A673 (cell line): ENCODE results near the gene AIFM2.

Experiments
- CTCF ChIP-seq: fragments of 300-800, 200-600 bp; sonication (generic); conservative IDR thresholded peaks from 2 replicates; pipeline ENCODE4 v1.5.1; 2017; ENCODE audit warnings: low read depth, mild to moderate bottlenecking, antibody characterized with exemption, low read length, moderate library complexity, mixed read lengths
- EZH2 ChIP-seq: fragments of 200-600 bp; sonication (generic); IDR thresholded peaks from 2 replicates; pipeline ENCODE4 v1.6.1; 2017; ENCODE audit warnings: borderline replicate concordance, low read depth, mild to moderate bottlenecking, mixed read lengths, antibody characterized with exemption, low read length; ENCODE audit not compliant: poor library complexity, severe bottlenecking

DNA sequence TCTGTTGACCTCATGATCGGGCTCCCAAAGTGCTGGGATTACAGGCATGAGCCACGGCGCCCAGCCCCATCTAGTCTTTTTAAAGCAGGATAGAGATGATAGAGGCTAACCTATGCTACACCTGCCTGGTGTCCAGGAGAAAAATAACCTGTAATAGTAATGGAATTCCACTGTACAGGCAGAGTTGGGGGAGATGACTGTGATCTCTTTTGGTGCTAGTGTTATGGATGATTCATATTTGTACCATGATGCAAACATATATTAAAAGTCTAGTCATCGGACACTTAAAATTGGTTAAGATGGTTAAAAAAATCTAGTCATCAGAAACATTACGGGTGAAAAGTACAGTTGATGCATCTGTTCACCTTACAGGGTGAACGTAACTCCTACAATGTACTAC, 43.8 kb upstream of the AIFM2 start:
- no peak for TF ChIP-seq CTCF
- TF ChIP-seq EZH2, result no peak
